ENCODE data around the gene RAB31.

Gene RAB31

DNA sequence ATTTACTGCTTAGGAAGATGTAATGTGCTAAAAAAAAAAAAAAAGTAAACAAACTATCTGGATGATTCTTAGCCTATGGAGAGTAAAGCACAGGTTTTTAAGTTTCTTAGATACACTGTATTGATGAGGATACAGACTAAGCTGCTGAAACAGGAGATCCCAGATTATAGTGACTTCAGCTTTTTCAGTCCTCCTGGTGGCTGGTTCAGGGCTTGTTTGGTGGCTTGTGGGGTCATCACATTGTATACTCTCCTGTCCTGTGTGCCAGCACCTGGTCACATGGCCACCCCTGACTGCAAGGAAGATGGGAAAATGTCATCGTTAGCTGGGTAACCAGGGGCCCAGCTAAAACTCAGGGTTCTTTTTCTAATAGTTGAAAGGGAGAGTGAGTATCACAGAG lies 31.4 kb downstream of the RAB31 start:
- DNase-seq, result no peak

DNA sequence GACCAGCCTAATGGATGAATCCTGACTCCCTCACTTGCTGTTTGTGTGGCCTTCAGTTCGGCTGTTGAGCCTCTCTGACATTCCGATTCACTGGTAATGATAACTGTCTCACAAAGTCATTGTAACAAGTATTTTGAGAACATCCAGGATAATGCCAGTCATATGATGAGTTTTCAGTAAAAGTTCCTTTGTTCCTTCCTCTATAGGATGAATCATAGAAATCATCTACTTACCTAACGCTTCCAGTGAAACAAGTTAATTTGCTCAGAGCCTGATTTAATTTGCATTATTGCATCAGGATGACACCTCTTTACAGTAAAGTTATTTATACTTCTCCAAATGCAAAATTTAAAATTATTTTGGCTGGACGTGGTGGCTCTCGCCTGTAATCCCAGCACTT lies 32.0 kb downstream of the RAB31 start:
- no peak for DNase-seq

DNA sequence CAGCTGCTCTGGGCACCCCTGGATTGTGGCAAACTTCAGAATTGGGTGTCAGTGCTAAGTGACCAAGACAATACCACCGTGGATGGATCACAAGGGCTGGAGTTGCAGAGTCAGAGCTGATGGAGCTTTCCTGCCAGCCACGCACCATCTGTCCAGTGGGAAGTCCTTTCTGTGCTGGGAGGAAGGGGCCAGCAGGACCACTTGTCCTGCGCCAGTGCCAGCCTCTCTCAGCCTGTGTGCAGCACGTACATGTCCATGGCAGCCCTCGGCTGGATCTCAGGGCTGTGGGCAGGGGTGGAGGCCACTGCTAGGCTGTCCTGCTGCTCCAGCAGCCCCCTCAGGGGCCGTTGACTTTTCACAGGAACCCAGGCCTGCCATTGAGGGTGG lies 33.3 kb downstream of the RAB31 start:
- DNase-seq, result no peak

DNA sequence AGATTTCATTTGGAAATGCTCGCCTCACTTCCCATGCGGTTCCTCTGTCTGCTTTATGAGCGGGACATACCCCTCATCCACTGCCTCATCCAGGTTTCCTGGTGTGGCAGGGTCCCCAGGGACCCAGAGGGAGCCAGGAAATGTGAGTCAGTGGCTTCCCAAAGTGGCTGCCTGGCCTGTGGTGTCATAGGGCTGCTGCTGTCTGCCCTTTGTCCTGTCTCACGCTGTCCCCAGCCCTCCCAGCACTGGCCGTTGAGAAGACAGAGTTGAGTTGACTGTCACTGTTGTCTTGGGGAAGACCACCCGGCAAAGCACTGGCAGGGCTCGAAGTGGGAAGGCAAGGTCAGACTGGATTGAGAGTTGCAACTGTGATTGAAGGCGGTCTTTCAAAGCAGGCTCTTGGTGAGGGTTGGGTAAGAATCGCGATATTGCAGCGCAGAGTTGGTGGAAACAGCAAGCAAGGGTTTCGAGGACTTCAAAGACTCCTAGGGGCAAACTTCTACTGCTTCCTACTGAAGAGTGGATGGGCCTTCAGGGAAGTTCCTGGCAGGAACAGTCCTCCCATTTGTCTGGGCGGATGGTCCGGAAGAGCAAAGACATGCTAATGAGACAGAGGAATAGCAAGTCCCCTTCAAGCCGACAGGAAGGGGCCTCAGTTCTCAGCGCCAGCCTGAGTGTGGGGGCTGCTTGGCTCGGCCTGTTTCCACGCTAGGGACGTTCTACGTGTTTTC lies 33.9 kb downstream of the RAB31 start:
- DNase-seq, result no peak

DNA sequence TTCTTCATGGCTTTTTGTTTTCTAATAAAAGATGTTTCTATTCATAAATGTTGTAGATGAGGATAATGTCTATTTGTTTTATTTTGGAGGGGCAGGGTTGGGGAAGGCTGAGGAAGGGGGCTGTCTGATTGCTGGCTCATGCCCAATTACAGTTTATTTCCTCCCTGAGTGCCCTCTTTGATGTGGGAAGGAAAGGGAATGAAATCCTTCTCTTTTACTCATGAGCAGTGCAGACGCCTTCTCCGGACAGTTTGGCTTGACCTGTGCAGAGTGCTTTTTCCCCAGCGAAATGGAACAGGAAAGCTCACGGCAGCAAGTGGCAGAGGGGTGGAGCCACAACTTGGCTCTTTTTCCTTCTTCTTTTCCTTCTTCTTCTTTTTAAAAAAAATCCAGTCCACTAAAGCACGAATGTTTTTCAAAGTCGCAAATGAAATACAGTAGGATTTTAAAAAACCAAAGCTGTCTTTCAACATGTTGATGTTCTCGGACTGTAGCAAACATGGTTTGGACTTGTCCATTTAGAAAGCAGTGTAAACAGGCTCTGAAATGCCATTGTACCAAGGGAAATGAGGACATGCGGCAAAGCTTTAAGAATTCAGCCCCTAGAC lies 34.5 kb downstream of the RAB31 start:
- DNase-seq, result no peak

DNA sequence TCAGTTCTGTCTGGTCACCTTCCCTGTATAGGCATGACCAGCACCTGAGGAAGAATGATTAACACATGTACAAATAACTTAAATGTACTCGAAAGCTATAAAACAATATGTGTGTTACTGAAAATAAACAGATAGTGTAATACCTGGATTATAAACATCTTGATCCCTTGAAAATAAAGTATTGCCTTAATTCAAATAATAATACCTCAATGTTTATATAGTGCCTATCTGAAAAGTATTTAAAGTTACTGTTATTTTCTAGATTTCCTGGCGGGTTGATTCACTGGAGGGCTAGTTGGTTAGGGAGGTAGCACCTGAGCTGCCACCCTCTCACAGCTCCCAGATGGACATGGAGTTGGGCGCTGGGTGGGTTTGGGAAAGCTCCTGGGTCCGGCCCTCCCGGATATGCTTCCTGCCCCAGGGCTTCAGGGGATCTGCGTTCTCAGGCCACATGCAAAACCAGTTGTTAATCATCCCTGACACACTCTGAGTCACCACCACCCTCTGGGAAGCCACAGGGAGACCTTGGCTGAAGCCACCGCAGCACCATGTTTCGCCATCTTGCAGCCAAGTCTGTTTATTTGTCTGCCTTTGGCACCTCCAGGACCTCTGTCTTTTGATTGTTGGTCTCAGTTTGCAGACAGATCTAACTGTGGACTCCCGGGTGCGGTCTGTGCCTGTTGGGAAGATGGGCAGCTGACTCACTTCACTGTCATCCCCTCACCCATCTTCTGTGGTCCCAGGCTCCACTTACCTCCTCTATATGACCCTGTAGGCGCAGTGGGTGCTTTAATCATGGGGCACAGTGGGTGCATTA lies 35.3 kb downstream of the RAB31 start:
- DNase-seq, result no peak

DNA sequence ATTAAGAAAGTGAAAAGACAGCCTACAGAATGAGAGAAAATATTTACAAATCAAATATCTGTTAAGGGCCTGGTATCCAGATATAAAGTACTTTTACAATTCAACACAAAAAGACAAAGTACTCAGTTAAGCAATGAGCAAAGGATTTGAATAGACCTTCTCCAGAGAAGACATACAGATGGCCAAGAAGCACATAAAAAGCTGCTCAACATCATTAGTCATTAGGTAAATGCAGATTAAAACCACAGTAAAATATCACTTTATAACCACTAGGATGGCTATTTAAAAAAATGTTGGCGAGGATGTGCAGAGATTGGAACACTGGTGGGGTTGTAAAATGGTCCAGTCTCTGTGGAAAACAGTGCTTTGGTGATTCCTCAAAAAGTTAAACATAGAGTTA lies 38.9 kb downstream of the RAB31 start:
- no peak for DNase-seq

DNA sequence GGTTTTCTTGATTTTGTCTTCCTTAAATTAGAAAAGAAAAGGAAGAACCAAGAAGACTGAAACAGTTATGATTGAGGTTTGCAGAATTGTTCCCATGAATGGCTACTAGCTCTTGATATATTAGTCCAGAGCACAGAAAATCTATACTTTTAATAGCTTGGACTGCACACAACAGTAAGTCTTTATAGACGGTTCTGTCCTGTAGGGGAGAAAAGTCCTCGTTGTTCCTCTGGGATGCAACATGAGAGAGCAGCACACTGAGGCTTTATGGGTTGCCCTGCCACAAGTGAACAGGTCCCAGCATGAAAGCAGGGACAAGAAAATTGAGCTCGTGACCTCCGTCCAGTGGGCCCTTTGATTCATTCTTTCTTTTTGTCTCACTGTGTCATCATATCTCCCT lies 41.5 kb downstream of the RAB31 start:
- no peak for DNase-seq

DNA sequence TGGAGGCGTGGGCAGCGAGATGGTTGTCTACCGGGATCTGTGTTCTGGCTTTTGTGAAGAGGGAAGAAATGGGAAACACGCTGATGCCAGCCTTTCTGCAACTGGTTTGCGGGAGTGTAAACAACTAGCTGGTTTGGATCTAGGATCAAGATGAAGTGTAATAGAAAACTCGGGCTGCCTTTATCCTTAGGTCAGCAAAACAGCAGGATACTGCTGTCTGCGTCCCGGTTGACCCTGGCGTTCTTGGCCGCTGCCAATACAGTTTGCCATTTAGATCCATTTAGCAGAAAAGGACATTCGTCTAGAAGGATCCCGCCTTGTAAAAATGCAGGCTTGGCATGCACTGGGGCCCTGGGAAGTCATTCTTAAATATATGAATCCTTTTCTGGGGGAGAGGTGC lies 42.0 kb downstream of the RAB31 start:
- DNase-seq, result no peak

DNA sequence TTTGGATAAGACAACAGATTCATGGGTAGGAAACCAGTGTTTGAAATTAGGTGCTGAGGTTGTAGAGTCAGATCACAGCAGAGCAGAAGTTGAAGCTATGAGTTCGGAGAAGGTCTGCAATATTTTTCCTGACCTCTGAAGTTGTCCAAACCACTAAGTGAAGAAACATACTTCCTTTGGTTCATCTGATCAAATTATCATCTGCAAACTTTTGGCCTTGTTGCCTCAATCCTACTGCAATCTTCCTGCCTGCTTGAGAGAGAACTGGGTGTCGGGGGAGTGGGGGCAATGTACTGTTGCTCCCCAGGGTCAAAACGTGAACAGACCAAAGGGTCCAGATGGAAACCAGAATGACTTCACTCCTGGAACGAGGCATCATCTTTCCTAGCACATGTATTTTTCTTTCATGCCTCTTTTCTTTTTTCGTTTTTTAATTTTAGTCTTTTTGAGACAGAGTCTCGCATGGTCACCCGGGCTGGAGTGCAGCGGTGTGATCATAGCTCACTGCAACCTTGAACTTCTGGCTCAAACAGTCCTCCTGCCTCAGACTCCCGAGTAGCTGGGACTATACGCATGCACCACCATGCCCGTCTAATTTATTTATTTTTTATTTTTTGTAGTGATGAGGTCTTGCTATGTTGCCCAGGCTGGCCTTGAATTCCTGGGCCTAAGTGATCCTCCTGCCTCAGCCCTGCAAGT lies 42.7 kb downstream of the RAB31 start:
- DNase-seq, result no peak

DNA sequence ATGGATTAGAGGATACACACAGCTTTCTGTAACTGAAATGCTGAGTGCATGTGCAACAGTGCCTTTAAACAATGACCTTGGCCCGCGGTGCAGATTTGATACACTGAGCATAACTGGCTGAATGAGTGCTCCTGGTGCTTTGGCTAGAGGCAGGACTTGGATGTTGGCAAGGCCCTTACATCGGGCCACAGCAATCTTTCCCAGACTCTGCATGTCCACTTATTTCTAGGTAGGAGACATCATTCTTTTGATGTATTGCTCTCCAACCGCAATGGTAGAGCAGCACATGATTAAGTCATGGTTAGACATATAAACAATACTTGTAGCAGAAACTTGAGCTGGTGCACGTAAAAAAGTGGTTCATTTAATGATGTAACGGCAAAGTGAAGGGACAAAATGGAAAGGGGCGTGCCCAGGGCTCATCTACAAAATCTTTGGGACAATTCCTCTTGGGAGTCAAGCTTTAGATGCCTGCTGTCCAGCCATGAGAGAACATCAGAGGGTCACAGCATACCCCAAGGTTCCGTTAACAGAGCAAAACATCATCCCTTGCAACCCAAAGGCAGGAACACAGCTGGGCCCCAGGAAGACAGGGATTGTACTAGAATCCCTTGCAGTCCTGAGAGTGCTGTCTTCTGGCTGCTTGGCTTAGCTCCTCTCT lies 43.4 kb downstream of the RAB31 start:
- DNase-seq, result no peak

DNA sequence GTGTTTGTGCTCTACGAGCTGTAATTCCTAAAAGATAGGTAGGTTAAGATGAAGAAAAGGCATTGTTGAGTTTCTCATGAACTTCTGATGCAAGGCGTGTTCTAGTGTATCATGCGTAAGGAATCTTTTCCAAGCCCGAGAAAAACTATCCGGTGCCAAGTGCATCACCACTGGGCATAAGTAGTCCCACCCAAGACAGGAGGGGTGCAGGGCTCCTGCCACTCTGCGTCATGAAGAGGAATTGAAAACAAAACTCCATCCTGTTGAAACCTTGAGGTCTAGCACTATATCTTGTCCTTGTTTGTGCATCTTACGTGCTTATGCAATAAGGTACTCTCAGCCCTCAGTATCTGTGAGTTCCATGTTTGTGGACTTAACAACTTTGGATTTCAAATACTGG lies 45.7 kb downstream of the RAB31 start:
- no peak for DNase-seq

DNA sequence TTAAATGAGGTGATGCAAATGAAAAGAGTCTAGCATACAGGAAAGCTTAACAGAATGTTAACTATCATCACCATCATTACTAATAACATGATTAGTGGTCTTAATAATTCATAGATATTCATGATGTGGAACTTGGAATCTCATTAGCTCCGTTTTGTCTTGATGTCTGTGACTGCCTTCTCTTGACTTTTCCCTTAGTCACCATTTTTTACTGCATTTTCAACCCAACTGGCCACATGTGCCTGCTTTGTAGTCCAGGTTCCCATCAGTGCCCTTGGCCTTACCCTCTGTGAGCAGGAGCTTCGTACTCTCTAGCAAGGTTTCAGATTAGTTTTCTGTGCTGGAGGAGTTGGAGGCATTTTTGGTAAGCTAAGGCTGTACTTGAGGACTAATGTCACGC lies 47.0 kb downstream of the RAB31 start:
- no peak for DNase-seq

DNA sequence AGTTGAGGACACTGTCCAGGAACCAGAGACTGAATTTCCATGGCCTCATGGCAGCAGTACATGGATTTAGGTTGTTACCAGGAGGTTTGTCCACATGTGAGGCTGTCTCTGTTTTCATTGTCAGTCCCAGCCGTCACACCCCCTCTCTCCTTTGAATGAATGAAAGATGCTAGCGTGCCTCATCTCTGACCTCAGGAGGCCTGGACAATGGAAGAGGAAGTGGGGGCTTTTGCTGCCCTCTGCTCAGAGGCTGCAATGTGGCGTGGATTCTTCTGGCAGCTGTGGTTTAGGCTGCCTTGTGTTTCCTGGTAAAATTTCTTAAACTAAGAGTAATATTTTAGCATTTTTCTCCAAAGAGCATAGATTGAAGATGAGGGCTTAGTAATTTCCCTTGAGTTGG lies 47.5 kb downstream of the RAB31 start:
- DNase-seq, result no peak

DNA sequence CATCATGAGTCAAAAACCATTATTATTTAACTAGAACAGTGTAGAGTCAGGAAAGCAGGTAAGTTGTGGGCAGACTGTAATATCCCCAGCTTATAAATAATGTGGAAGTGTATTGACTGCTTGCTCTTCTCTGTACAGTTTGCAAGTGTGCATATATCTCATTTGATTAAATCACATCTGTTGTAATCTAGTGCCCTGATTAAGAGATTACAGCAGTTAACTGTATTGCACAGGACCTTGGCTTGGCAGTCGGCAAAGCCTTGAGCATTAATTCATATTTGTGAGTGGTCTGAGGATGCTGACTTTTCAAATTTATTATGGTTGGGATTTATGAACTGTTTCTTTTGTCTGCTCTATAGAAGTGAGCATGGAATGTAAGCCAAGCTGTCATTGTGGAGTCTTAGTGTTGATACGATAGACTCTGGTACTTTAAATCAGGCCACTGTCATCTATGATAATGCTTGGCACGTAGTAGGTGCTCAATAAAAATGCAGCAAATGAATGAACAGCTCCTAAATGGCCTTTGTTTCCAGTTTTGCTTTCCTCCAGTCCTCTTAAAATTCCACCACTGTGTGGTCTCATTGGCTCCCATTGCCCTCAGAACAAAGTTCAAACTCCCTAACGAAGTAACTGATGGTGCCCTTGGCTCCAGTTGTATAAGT lies 48.3 kb downstream of the RAB31 start:
- no peak for DNase-seq

DNA sequence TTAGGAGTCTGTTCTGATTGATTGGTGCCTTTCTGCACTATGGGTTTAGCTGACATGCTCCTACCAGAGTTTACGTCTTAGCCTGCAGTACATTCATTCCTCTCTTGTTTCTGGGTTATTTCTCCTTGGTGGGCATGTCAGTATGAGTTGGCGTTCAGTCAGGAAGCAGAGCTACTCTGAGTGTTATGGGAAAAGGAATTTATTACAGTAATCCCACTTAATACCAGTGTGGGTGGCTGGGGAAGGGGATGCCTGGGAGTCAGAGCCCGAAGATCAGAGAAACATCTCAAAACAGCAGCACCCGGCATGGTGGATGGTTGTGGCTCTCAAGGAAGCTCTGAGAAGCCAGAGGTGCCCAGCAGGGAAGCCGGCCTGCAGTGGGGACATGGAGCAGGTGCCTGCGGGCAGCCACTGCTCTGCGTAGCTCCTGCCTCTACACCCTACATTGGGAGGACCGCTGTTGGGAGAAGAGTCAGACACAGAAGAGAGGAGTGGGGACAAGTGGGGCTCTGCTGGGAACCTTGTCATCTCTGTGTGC lies 48.9 kb downstream of the RAB31 start:
- no peak for DNase-seq

DNA sequence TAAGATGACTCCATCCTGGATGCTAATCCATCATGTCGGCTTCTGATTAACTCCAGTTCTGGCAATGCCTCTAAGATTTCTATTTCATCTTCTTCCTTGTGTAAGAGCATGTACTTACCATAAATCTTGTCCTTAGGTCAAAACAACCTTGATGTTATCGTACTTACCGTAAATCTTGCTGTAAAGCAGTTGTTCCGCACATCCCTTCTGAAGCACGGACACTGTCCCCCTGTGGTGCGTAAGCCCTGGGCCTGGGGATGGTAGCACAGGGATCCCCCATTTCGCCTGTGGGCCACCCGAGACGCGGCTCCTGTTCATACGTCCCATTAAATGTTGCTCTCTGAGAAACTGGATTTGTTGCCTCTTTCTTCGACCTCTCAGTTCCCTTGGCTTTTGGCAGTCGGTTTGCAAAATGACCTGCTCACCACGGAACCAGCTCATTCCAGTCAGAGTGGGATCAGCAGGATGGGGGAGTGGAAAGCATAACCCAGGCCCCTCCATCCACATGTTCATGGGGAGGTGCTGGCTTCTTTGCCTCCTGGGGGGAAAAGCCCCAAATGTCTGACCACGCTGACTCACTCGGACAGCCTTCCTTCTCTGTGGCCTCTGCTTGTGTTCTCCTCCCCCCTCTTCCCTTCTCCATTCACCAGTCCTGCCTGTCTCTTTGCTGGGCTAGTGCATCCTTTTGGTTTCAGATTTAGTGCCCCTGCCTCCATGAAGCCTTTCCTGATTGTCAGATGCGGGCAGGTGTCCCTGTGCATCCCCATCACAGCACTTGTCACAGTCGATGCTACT lies 49.9 kb downstream of the RAB31 start:
- no peak for DNase-seq

DNA sequence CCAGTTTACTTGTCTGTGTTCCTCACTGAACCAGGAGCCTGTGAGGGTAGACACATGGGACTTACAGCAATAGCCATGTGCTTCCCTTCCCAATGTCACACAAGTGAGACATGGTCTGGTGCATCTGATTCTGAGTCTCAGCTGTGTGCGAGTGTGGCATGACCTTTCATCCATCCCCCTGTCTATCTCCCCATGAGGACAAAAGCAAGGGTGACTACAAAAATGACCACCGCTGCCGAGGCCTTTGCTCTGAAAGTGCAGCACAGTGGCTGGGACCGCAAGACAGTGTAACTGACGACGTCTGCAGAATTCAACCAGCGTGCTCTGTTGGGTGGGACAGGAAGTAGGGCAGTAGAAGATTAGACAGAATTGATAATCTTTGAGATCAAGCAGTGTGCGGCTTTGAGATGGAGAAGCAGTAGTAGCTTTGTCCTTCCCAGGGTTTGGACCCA lies 50.5 kb downstream of the RAB31 start:
- no peak for DNase-seq

DNA sequence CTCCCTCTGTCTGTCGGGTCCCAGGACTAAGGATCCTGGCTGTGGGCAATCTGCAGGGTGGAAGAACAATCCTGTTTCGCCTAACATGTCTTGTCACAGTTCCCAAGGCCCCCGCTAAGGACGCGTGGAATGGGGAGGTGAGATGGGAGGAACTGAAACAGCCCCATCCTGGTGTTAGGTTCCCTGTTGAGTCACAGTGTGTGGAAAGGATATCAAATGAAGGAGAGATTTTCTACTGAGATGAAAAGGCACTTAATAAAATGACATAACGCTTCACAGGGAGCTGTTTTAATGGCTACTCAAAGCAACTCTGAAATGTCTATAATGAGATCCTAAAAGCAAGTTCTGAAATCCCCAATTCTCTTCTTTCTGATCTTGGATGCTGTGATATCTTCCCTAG lies 52.5 kb downstream of the RAB31 start:
- DNase-seq, result no peak

DNA sequence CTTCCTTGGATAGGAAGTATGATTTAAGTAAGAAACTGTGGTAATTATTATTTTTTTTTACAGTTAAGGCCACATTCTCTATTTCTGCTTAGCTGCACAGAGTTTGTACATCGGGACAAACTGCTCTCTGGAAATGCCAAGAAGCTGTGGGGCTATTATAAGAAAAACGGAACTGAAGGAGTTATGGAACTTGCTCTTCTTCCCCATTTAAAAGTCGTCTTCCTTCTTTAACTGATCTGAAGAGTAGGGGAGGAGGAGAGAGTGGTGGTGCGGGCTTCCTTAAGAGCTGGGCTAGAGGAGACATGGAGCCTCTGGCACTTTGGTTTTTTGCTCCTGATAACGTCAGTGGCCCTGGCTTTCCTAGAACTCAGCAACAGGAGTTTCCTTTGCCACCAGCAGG lies 54.4 kb downstream of the RAB31 start:
- DNase-seq, result no peak

DNA sequence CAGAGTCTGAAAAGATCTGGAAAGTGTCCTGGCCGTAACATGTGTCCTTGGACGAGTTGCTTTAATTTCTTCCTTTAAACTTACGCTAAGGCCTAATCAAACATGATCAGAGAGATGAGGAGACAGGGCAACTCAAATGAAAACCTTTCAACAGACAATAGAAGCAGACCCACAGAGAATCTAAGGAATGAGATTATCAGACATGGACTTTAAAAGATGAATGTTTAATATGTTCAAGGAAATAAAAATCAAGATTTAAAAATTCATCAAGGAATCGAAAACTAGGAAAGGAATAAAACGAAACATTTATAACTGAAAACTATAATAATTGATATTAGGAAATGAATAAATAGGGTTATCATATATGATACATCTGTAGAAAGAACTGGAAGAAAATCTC lies 55.1 kb downstream of the RAB31 start:
- DNase-seq, result no peak
